DOHH2 (cell line): Measurements from ENCODE around the gene AGT.

Experiments used
- EZH2phosphoT487 ChIP-seq: fragments of 200-600 bp; sonication (generic); IDR thresholded peaks from 2 replicates; pipeline ENCODE4 v1.6.1; 2017; ENCODE audit warnings: borderline replicate concordance, mild to moderate bottlenecking, antibody characterized with exemption, low read length, moderate library complexity, mixed read lengths
- TF ChIP-seq, protein P1 (sequence below): fragments of 200-600 bp; sonication (generic); IDR thresholded peaks from one replicate; pipeline ENCODE4 v1.5.1; 2014; ENCODE audit warnings: antibody characterized with exemption, mild to moderate bottlenecking, low read depth, low read length; ENCODE audit not compliant: poor library complexity, severe bottlenecking

DNA sequence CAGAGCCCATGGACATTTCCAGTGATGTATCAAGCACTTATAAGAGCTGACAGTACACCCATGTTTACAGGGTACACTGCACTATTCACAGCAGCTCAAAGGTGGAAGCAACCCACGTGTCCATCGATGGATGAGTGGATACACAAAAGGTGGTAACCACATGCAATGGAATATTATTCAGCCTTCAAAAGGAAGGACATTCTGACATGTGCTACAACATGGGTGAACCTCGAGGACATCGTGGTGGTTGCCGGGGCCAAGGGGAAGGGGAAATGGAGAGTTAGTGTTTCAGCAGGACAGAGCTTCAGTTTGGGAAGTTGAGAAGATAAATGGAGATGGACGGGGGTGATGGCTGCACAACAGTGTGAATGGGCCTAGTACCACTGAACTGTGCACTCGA is 9.1 kb downstream of the AGT start:
- TF ChIP-seq, protein P1, sequence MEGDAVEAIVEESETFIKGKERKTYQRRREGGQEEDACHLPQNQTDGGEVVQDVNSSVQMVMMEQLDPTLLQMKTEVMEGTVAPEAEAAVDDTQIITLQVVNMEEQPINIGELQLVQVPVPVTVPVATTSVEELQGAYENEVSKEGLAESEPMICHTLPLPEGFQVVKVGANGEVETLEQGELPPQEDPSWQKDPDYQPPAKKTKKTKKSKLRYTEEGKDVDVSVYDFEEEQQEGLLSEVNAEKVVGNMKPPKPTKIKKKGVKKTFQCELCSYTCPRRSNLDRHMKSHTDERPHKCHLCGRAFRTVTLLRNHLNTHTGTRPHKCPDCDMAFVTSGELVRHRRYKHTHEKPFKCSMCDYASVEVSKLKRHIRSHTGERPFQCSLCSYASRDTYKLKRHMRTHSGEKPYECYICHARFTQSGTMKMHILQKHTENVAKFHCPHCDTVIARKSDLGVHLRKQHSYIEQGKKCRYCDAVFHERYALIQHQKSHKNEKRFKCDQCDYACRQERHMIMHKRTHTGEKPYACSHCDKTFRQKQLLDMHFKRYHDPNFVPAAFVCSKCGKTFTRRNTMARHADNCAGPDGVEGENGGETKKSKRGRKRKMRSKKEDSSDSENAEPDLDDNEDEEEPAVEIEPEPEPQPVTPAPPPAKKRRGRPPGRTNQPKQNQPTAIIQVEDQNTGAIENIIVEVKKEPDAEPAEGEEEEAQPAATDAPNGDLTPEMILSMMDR = no peak
- TF ChIP-seq EZH2phosphoT487 = no peak
